ENCODE results near the gene IVL. TPM values are rescaled to one million over a fixed set of nuclear protein-coding genes. Genes with fewer than 3 reads are reported as not detected.

The IVL gene
- total and polyA plus RNA-seq, 2 experiments from 2014 or later: not detected

DNA sequence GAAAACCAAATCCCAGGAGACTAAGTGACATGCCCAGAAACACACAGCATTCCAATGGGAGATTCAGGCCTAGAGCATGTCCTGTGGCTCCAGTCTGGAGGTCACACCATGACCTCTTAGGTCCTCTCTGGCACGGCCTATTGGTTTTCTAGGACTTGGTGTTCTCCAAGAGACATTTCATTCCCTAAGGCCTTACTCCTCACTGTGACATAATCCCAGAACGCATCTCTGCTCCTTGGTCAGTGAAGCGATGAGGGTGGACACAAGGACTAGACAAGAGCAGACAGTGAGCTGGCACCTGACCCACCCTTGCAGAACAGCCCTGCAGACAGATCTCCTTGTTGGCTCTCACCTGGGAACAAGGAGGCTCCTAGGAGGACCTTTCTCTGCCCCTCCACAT lies 860 bp downstream of the IVL start:
- Histone ChIP-seq H3K79me2 (no peaks in the 10 kb centered on the region), H4K20me1 (ENCODE audit: insufficient read depth, poor library complexity, severe bottlenecking) (no peaks in the 10 kb centered on the region), H3K9me3 (ENCODE audit: low read depth) (no peaks in the 10 kb centered on the region), H3K4me3 (no peak overlapping the region), H3K4me1 (ENCODE audit: insufficient read depth) (no peaks in the 10 kb centered on the region), H3K27ac (no peak overlapping the region), H3K9me2 (replicated peaks; ENCODE audit: insufficient read depth) (no peaks in the 10 kb centered on the region), H2AFZ (no peak overlapping the region), H3K27me3 (no peaks in the 10 kb centered on the region), H3K36me3 (replicated peaks; ENCODE audit: insufficient read depth, low read depth) (no peaks in the 10 kb centered on the region), H3K4me2 (no peak overlapping the region)
- TF ChIP-seq, protein P1, sequence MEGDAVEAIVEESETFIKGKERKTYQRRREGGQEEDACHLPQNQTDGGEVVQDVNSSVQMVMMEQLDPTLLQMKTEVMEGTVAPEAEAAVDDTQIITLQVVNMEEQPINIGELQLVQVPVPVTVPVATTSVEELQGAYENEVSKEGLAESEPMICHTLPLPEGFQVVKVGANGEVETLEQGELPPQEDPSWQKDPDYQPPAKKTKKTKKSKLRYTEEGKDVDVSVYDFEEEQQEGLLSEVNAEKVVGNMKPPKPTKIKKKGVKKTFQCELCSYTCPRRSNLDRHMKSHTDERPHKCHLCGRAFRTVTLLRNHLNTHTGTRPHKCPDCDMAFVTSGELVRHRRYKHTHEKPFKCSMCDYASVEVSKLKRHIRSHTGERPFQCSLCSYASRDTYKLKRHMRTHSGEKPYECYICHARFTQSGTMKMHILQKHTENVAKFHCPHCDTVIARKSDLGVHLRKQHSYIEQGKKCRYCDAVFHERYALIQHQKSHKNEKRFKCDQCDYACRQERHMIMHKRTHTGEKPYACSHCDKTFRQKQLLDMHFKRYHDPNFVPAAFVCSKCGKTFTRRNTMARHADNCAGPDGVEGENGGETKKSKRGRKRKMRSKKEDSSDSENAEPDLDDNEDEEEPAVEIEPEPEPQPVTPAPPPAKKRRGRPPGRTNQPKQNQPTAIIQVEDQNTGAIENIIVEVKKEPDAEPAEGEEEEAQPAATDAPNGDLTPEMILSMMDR (IDR thresholded peaks at IDR 0.05; ENCODE audit: poor library complexity): no peak
- no peak for TF ChIP-seq EZH2phosphoT487 (IDR thresholded peaks at IDR 0.05; ENCODE audit: low read depth, severe bottlenecking, unreplicated experiment)
- TF ChIP-seq EZH2 (IDR thresholded peaks at IDR 0.05; ENCODE audit: borderline replicate concordance): no peak
- WGBS (ENCODE audit: low lambda C conversion rate, missing lambda C conversion rate): 56% methylated on average over 3 of the region's 3 CpGs
- DNase-seq (ENCODE audit: low spot score): no peak

DNA sequence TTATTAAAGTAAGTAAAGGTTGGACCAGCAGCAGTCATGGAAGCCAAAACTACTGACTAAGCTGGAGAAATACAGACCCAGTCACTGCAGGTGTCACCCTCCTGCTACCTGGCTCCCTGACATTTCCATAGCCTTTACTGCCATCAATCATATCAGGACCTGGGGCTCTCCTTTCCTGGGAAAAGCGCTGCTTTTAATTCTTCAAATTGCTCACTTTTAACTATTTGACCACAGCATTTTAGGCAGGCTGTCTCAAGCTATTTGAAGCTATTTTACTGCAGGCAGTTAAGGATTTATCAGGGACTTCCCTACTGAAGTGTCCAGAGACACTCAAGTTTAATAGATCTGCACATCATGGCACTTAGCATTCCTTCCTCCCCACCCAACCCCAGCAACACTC lies 4.1 kb downstream of the IVL start:
- no peak overlapping the region for H3K4me3 ChIP-seq
- no peaks in the 10 kb centered on the region for H3K9me3 ChIP-seq (ENCODE audit: low read depth)
- H3K27ac ChIP-seq: no peak overlapping the region
- no peaks in the 10 kb centered on the region for H4K20me1 ChIP-seq (ENCODE audit: insufficient read depth, poor library complexity, severe bottlenecking)
- H3K27me3 ChIP-seq: no peaks in the 10 kb centered on the region
- H3K79me2 ChIP-seq: no peaks in the 10 kb centered on the region
- no peak overlapping the region for H2AFZ ChIP-seq
- H3K36me3 ChIP-seq (replicated peaks; ENCODE audit: insufficient read depth, low read depth): no peaks in the 10 kb centered on the region
- no peaks in the 10 kb centered on the region for H3K4me1 ChIP-seq (ENCODE audit: insufficient read depth)
- no peak overlapping the region for H3K4me2 ChIP-seq
- no peaks in the 10 kb centered on the region for H3K9me2 ChIP-seq (replicated peaks; ENCODE audit: insufficient read depth)
- WGBS (ENCODE audit: low lambda C conversion rate, missing lambda C conversion rate): 47% methylated on average over 1 of the region's 1 CpG
- TF ChIP-seq EZH2 (IDR thresholded peaks at IDR 0.05; ENCODE audit: borderline replicate concordance) (no peak), EZH2phosphoT487 (IDR thresholded peaks at IDR 0.05; ENCODE audit: low read depth, severe bottlenecking, unreplicated experiment) (no peak)
- TF ChIP-seq, protein P1 (IDR thresholded peaks at IDR 0.05; ENCODE audit: poor library complexity): no peak
- DNase-seq (ENCODE audit: low spot score): no peak

DNA sequence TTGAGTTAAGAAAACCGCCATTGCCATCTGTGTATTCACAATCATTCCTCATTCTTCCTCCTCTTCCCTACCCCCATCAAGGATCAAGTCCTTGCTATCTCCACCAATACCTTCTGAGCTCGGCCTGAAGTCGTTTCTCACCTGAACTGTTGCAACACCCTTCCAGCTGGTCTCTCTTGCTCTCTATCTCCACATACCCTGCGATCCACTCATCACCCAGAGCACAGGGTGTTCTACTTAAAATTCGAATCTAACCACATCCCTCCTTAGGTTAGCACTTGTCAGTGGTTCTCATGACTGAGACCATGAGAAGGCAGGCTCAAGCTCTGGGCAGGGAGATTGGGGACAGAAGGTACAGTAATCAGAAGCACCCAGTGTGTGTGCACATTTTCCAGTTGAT lies 4.6 kb downstream of the IVL start:
- Histone ChIP-seq H3K79me2 (no peaks in the 10 kb centered on the region), H2AFZ (no peak overlapping the region), H4K20me1 (ENCODE audit: insufficient read depth, poor library complexity, severe bottlenecking) (no peaks in the 10 kb centered on the region), H3K36me3 (replicated peaks; ENCODE audit: insufficient read depth, low read depth) (no peaks in the 10 kb centered on the region), H3K27me3 (no peaks in the 10 kb centered on the region), H3K4me1 (ENCODE audit: insufficient read depth) (no peaks in the 10 kb centered on the region), H3K4me3 (no peak overlapping the region), H3K27ac (no peak overlapping the region), H3K9me3 (ENCODE audit: low read depth) (no peaks in the 10 kb centered on the region), H3K9me2 (replicated peaks; ENCODE audit: insufficient read depth) (no peaks in the 10 kb centered on the region), H3K4me2 (no peak overlapping the region)
- TF ChIP-seq EZH2 (IDR thresholded peaks at IDR 0.05; ENCODE audit: borderline replicate concordance) (no peak), EZH2phosphoT487 (IDR thresholded peaks at IDR 0.05; ENCODE audit: low read depth, severe bottlenecking, unreplicated experiment) (no peak)
- TF ChIP-seq, protein P1 (IDR thresholded peaks at IDR 0.05; ENCODE audit: poor library complexity): no peak
- whole genome bisulfite sequencing (ENCODE audit: low lambda C conversion rate, missing lambda C conversion rate): 40% methylated on average over 5 of the region's 5 CpGs
- DNase-seq (ENCODE audit: low spot score): no peak

DNA sequence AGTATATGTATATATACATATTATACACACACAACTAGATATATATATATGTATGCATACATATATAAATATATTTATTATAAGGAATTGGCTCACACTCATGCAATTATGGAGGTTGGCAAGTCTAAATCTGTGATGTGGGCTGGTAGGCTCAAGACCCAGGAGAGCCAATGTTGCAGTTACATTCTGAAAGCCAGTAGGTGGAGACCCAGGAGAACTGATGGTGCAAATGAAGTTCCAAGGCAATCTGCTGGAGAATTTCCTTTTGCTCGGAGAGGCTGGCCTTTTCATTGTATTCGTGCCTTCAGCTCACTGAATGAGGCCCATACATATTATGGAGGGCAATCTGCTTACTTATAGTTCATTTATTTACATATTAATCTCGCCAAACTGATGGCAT lies 9.4 kb downstream of the IVL start:
- H4K20me1 ChIP-seq (ENCODE audit: insufficient read depth, poor library complexity, severe bottlenecking): no peaks in the 10 kb centered on the region
- H3K4me3 ChIP-seq: no peak overlapping the region
- H3K9me3 ChIP-seq (ENCODE audit: low read depth): no peaks in the 10 kb centered on the region
- no peak overlapping the region for H3K4me2 ChIP-seq
- no peak for DNase-seq (ENCODE audit: low spot score)
- TF ChIP-seq EZH2phosphoT487 (IDR thresholded peaks at IDR 0.05; ENCODE audit: low read depth, severe bottlenecking, unreplicated experiment) (no peak), EZH2 (IDR thresholded peaks at IDR 0.05; ENCODE audit: borderline replicate concordance) (no peak)
- TF ChIP-seq, protein P1 (IDR thresholded peaks at IDR 0.05; ENCODE audit: poor library complexity): no peak
- no peaks in the 10 kb centered on the region for H3K4me1 ChIP-seq (ENCODE audit: insufficient read depth)
- 25% methylated on average over 3 of the region's 3 CpGs for WGBS (ENCODE audit: low lambda C conversion rate, missing lambda C conversion rate)
- no peaks in the 10 kb centered on the region for H3K36me3 ChIP-seq (replicated peaks; ENCODE audit: insufficient read depth, low read depth)
- no peaks in the 10 kb centered on the region for H3K79me2 ChIP-seq
- no peaks in the 10 kb centered on the region for H3K27me3 ChIP-seq
- H3K27ac ChIP-seq: no peak overlapping the region
- H2AFZ ChIP-seq: no peak overlapping the region
- H3K9me2 ChIP-seq (replicated peaks; ENCODE audit: insufficient read depth): no peaks in the 10 kb centered on the region

All from hepatocyte (in vitro differentiated cells).